Transverse colon (tissue), 4 donors: ENCODE data around the gene RAI14.

Experiments used
- CTCF ChIP-seq, 5 experiments: fragments of 200-600 bp in 3 of 5; fragments of 450-650 bp in 2 of 5; sonication (generic) in 3 of 5; IDR thresholded peaks; 1 replicate in 2 of 5; 2 replicates in 3 of 5; pipeline ENCODE4 v1.5.1; 2016 to 2017; ENCODE audit warnings: antibody characterized with exemption in 5 of 5, inconsistent platforms in 3 of 5, mild to moderate bottlenecking in 2 of 5, moderate library complexity in 1 of 5
- EP300 ChIP-seq: sonication (generic); formaldehyde crosslinking; IDR thresholded peaks from one replicate; pipeline ENCODE4 v1.6.1; 2017; ENCODE audit warnings: antibody characterized with exemption, low read depth
- POLR2A ChIP-seq: fragments of 450-650 bp; IDR thresholded peaks from one replicate; pipeline ENCODE4 v1.6.1; 2016; ENCODE audit warnings: antibody characterized with exemption, mild to moderate bottlenecking, moderate library complexity
- POLR2AphosphoS5 ChIP-seq, 3 donors: sonication (generic); formaldehyde crosslinking; IDR thresholded peaks; one replicate each; pipeline ENCODE4 v1.6.1; 2016; ENCODE audit warnings: antibody characterized with exemption in 3 of 3

GRCh38 chr5:34691326-34691725, 35.2 kb downstream of the RAI14 start:
- TF ChIP-seq CTCF (IDR thresholded peaks at IDR 0.05) = no peak
- no peak for TF ChIP-seq POLR2A
- TF ChIP-seq POLR2AphosphoS5 (IDR thresholded peaks at IDR 0.05) = no peak
- TF ChIP-seq EP300 = no peak
